H9 (cell line): ENCODE data around the gene TMIGD3. TPM values are rescaled to one million over a fixed set of nuclear protein-coding genes. Genes with fewer than 3 reads are reported as not detected.

ENCODE experiments used
- DNase-seq: peaks from one replicate; pipeline ENCODE4 v3.0.0-alpha.2; 2017
- H2AFZ ChIP-seq: one replicate; pipeline ENCODE4 v1.6.1; 2013; ENCODE audit warnings: mild to moderate bottlenecking, low read length, control low read depth, moderate library complexity
- H2AK5ac ChIP-seq: 2 replicates; pipeline ENCODE4 v1.6.1; 2013; ENCODE audit warnings: low read length, control low read depth, mixed read lengths; ENCODE audit not compliant: insufficient read length
- H2BK120ac ChIP-seq: one replicate; pipeline ENCODE4 v1.6.1; 2013; ENCODE audit warnings: low read depth, mild to moderate bottlenecking, low read length, control low read depth, inconsistent platforms; ENCODE audit not compliant: poor library complexity, severe bottlenecking
- H2BK12ac ChIP-seq: 2 replicates; pipeline ENCODE4 v1.6.1; 2013; ENCODE audit warnings: low read length, control low read depth, mixed read lengths, low read depth; ENCODE audit not compliant: insufficient read length
- H2BK15ac ChIP-seq: 2 replicates; pipeline ENCODE4 v1.6.1; 2013; ENCODE audit warnings: low read depth, low read length, control low read depth
- H2BK20ac ChIP-seq: one replicate; pipeline ENCODE4 v1.6.1; 2013; ENCODE audit warnings: low read depth, mild to moderate bottlenecking, low read length, control low read depth, inconsistent platforms; ENCODE audit not compliant: poor library complexity, severe bottlenecking
- H2BK5ac ChIP-seq: 2 replicates; pipeline ENCODE4 v1.6.1; 2013; ENCODE audit warnings: low read length, control low read depth, mixed read lengths; ENCODE audit not compliant: insufficient read length
- H3K14ac ChIP-seq: 2 replicates; pipeline ENCODE4 v1.6.1; 2013; ENCODE audit warnings: low read length, control low read depth; ENCODE audit not compliant: insufficient read depth
- H3K18ac ChIP-seq: 2 replicates; pipeline ENCODE4 v1.6.1; 2013; ENCODE audit warnings: low read depth, mild to moderate bottlenecking, mixed read lengths, low read length, control low read depth; ENCODE audit not compliant: insufficient read length
- H3K23ac ChIP-seq: 2 replicates; pipeline ENCODE4 v1.6.1; 2013; ENCODE audit warnings: low read length, control low read depth, mixed read lengths, low read depth; ENCODE audit not compliant: insufficient read length
- H3K23me2 ChIP-seq: 2 replicates; pipeline ENCODE4 v1.6.1; 2013; ENCODE audit warnings: low read depth, mild to moderate bottlenecking, mixed read lengths, low read length, control low read depth; ENCODE audit not compliant: insufficient read length, poor library complexity, severe bottlenecking
- H3K27ac ChIP-seq: 2 replicates; pipeline ENCODE4 v1.5.1; 2013; ENCODE audit warnings: low read length, control low read depth, mixed read lengths, low read depth; ENCODE audit not compliant: insufficient read length
- H3K27me3 ChIP-seq: 2 replicates; pipeline ENCODE4 v1.6.1; 2013; ENCODE audit warnings: low read length, control low read depth, inconsistent platforms; ENCODE audit not compliant: insufficient read depth
- H3K4ac ChIP-seq: 2 replicates; pipeline ENCODE4 v1.6.1; 2013; ENCODE audit warnings: low read depth, mild to moderate bottlenecking, control low read depth, inconsistent platforms, low read length, moderate library complexity
- H3K4me1 ChIP-seq: 2 replicates; pipeline ENCODE4 v1.6.1; 2013; ENCODE audit warnings: low read length, control low read depth, inconsistent platforms; ENCODE audit not compliant: insufficient read depth
- H3K4me2 ChIP-seq: 2 replicates; pipeline ENCODE4 v1.6.1; 2013; ENCODE audit warnings: low read length, control low read depth, mixed read lengths; ENCODE audit not compliant: insufficient read length, insufficient read depth
- H3K56ac ChIP-seq: 2 replicates; pipeline ENCODE4 v1.6.1; 2013; ENCODE audit warnings: low read depth, mild to moderate bottlenecking, mixed read lengths, low read length, control low read depth; ENCODE audit not compliant: insufficient read length
- H3K79me1 ChIP-seq: 2 replicates; pipeline ENCODE4 v1.6.1; 2013; ENCODE audit warnings: low read depth, mild to moderate bottlenecking, moderate library complexity, low read length, control low read depth, inconsistent platforms; ENCODE audit not compliant: insufficient read depth, poor library complexity, severe bottlenecking
- H3K79me2 ChIP-seq: 2 replicates; pipeline ENCODE4 v1.6.1; 2013; ENCODE audit warnings: low read length, control low read depth, inconsistent platforms; ENCODE audit not compliant: insufficient read depth
- H3K9ac ChIP-seq: 2 replicates; pipeline ENCODE4 v1.6.1; 2013; ENCODE audit warnings: low read length, control low read depth, mixed read lengths; ENCODE audit not compliant: insufficient read length; ENCODE audit errors: extremely low read depth
- H3K9me3 ChIP-seq: one replicate; pipeline ENCODE4 v1.6.1; 2013; ENCODE audit warnings: low read depth, low read length, inconsistent platforms; ENCODE audit not compliant: control insufficient read depth
- H3T11ph ChIP-seq: one replicate; pipeline ENCODE4 v1.6.1; 2013; ENCODE audit warnings: mild to moderate bottlenecking, low read length, control low read depth, inconsistent platforms
- H4K20me1 ChIP-seq: one replicate; pipeline ENCODE4 v1.6.1; 2013; ENCODE audit not compliant: control insufficient read depth, insufficient read length, insufficient read depth
- H4K5ac ChIP-seq: 2 replicates; pipeline ENCODE4 v1.6.1; 2013; ENCODE audit warnings: low read depth, mild to moderate bottlenecking, mixed read lengths, low read length, control low read depth; ENCODE audit not compliant: insufficient read length
- H4K8ac ChIP-seq: replicated peaks from 2 replicates; pipeline ENCODE4 v1.6.1; 2013; ENCODE audit warnings: low read length, control low read depth, mixed read lengths, low read depth; ENCODE audit not compliant: insufficient read length
- H4K91ac ChIP-seq: 2 replicates; pipeline ENCODE4 v1.6.1; 2013; ENCODE audit warnings: low read depth, mild to moderate bottlenecking, moderate library complexity, mixed read lengths, low read length, control low read depth; ENCODE audit not compliant: insufficient read length
- H3K27ac Mint-ChIP-seq, 3 experiments: 2 replicates in 2 of 3; 3 replicates in 1 of 3; pipeline ENCODE4 v1.8.0; 2020 to 2021; ENCODE audit warnings: mixed read lengths in 3 of 3, mild to moderate bottlenecking in 1 of 3, moderate library complexity in 1 of 3
- H3K27me3 Mint-ChIP-seq: 2 replicates; pipeline ENCODE4 v1.8.0; 2021; ENCODE audit warnings: low read depth, mild to moderate bottlenecking, moderate library complexity, mixed read lengths
- H3K36me3 Mint-ChIP-seq, 3 experiments: 2 replicates in 2 of 3; 3 replicates in 1 of 3; pipeline ENCODE4 v1.8.0; 2020 to 2021; ENCODE audit warnings: low read depth in 3 of 3, mixed read lengths in 3 of 3; ENCODE audit not compliant: insufficient read depth in 1 of 3
- H3K4me1 Mint-ChIP-seq, 2 experiments: 2 replicates each; pipeline ENCODE4 v1.8.0; 2020; ENCODE audit warnings: mixed read lengths in 2 of 2
- H3K4me3 Mint-ChIP-seq, 2 experiments: 2 replicates in 1 of 2; 3 replicates in 1 of 2; pipeline ENCODE4 v1.8.0; 2020 to 2021; ENCODE audit warnings: mild to moderate bottlenecking in 2 of 2, mixed read lengths in 2 of 2, moderate library complexity in 1 of 2
- H3K9me3 Mint-ChIP-seq, 2 experiments: 2 replicates in 1 of 2; 3 replicates in 1 of 2; pipeline ENCODE4 v1.8.0; 2020; ENCODE audit warnings: mild to moderate bottlenecking in 2 of 2, mixed read lengths in 2 of 2, moderate library complexity in 1 of 2
- CTCF ChIP-seq: fragments of 200-600 bp; sonication (generic); conservative IDR thresholded peaks from 3 replicates; pipeline ENCODE4 v1.8.0; 2021; ENCODE audit warnings: antibody characterized with exemption, mild to moderate bottlenecking
- WGBS: extraction: QIAGEN DNeasy Blood & Tissue Kit; methylation state at CpG from one replicate; pipeline ENCODE4 v1.1.7; 2013; ENCODE audit warnings: missing lambda C conversion rate, low lambda C conversion rate, mixed read lengths; ENCODE audit not compliant: insufficient read length; ENCODE audit errors: extremely low coverage; 5-methylcytosine and 5-hydroxymethylcytosine counted together
- total RNA-seq: library from RNA; stranded (reverse); gene quantifications from 2 replicates; pipeline ENCODE4 v1.2.1, GENCODE V29; 2021

The TMIGD3 gene
- total RNA-seq, 1 experiment from 2014 or later, result not detected

- no peak overlapping the region for H3T11ph ChIP-seq
- H2BK15ac ChIP-seq, result no peak overlapping the region
- no peak overlapping the region for H2BK12ac ChIP-seq
- H3K23ac ChIP-seq, result no peak overlapping the region
- no CpG with 5 or more reads among the region's 3 CpGs for WGBS
- no peak overlapping the region for H3K27ac ChIP-seq
- H3K4me1 ChIP-seq, result no peaks in the 10 kb centered on the region
- no peak overlapping the region for H4K8ac ChIP-seq
- no peak overlapping the region for H3K4me2 ChIP-seq
- H4K91ac ChIP-seq, result no peak overlapping the region
- no peaks in the 10 kb centered on the region for H3K9me3 ChIP-seq
- no peak overlapping the region for H2AK5ac ChIP-seq
- no peak overlapping the region for H3K9ac ChIP-seq
- no peak for TF ChIP-seq CTCF
- no peaks in the 10 kb centered on the region for H3K23me2 ChIP-seq
- no peak overlapping the region for H2BK5ac ChIP-seq
- H4K5ac ChIP-seq, result no peak overlapping the region
- H3K36me3 Mint-ChIP-seq, result no peaks in the 10 kb centered on the region
- no peak overlapping the region for H2BK20ac ChIP-seq
- DNase-seq, result no peak
- no peak overlapping the region for H3K4me3 Mint-ChIP-seq
- no peaks in the 10 kb centered on the region for H3K79me2 ChIP-seq
- H3K79me1 ChIP-seq, result no peaks in the 10 kb centered on the region
- no peak overlapping the region for H2AFZ ChIP-seq
- H2BK120ac ChIP-seq, result no peak overlapping the region
- H4K20me1 ChIP-seq, result no peaks in the 10 kb centered on the region
- no peak overlapping the region for H3K56ac ChIP-seq
- H3K27ac Mint-ChIP-seq, result no peak overlapping the region
- no peak overlapping the region for H3K4ac ChIP-seq
- no peak overlapping the region for H3K18ac ChIP-seq
- no peak overlapping the region for H3K14ac ChIP-seq
- H3K4me1 Mint-ChIP-seq, result peaks cover 10 to 11% of the 10 kb centered on the region in 2 experiments
- H3K9me3 Mint-ChIP-seq, result no peaks in the 10 kb centered on the region
- H3K27me3 ChIP-seq, result no peaks in the 10 kb centered on the region
- H3K27me3 Mint-ChIP-seq, result peaks cover 3% of the 10 kb centered on the region
Measured at GRCh38 chr1:111511370-111511769, 7.9 kb upstream of the TMIGD3 start.
